Measurements from ENCODE around the gene TSNAXIP1.

Gene TSNAXIP1

GRCh38 chr16:67877064-67877463 lies 70.4 kb downstream of the TSNAXIP1 start:
- TF ChIP-seq CTCF (IDR thresholded peaks at IDR 0.05; ENCODE audit: low read depth, low read length): no peak
- H3K36me3 ChIP-seq: peaks cover 57% of the 10 kb centered on the region

More at GRCh38 chr16:67877064-67877463, 70.4 kb downstream of the TSNAXIP1 start:
- Histone ChIP-seq H3K9me3 (no peaks in the 10 kb centered on the region), H3K4me3 (ENCODE audit: low read depth, low read length) (no peak overlapping the region), H3K4me1 (peaks cover 4% of the 10 kb centered on the region), H3K27me3 (no peaks in the 10 kb centered on the region)
- DNase-seq: no peak
